ENCODE results near the gene PLBD2.

The PLBD2 gene

GRCh38 chr12:113358381-113359132, at the start of gene PLBD2:
Gene PLBD2, plus strand, starts transcription at chr12:113358587. Its CDS starts 14 bp downstream, at chr12:113358601.
- Histone ChIP-seq H3K36me3 (ENCODE audit: control insufficient read depth in 2 of 2, insufficient read depth in 2 of 2, low read length in 2 of 2) (no peaks in the 10 kb centered on the region), H3K27me3 (ENCODE audit: control insufficient read depth in 1 of 2, insufficient read depth in 2 of 2, low read length in 2 of 2) (no peaks in the 10 kb centered on the region), H3K9me3 (ENCODE audit: control insufficient read depth in 2 of 2, low read length in 2 of 2) (no peaks in the 10 kb centered on the region), H3K27ac (ENCODE audit: low read length) (peak within 1 kb of the TSS; percentile 71), H3K4me1 (ENCODE audit: control insufficient read depth, insufficient read depth, low read length) (peaks cover 21% of the 10 kb centered on the region), H3K4me3 (ENCODE audit: low read length in 2 of 2) (peak within 1 kb of the TSS; percentile 88 to 90), H3K9ac (ENCODE audit: low read length in 2 of 2) (peak within 1 kb of the TSS; percentile 70 to 85)

DNA sequence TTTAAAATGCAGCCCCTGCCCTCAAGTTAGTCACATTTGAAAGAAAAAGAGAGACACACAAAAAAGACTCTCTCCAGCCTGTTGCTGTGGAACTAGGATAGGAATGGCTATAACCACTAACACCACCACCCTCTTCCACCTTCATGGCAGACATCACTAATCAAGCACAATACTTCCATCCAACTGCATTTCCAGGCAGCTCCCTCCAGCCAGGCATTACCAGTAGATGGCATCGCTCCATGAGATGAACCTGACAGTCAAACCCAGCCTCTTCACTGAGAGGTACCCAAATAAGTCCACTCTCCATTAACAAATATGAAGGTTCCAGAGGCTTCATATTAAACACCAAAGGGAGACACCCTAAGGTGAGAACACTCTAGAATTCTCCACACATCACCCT, 47.9 kb upstream of the PLBD2 start:
- peaks cover 6% of the 10 kb centered on the region for H3K4me1 ChIP-seq (ENCODE audit: control insufficient read depth, insufficient read depth, low read length)
- no peak overlapping the region for H3K27ac ChIP-seq (ENCODE audit: low read length)
- no peaks in the 10 kb centered on the region for H3K9me3 ChIP-seq (ENCODE audit: control insufficient read depth in 2 of 2, low read length in 2 of 2)
- H3K36me3 ChIP-seq (ENCODE audit: control insufficient read depth in 2 of 2, insufficient read depth in 2 of 2, low read length in 2 of 2) = peaks cover 0 to 15% of the 10 kb centered on the region in 2 donors
- H3K9ac ChIP-seq (ENCODE audit: low read length in 2 of 2) = no peak overlapping the region
- H3K4me3 ChIP-seq (ENCODE audit: low read length in 2 of 2) = no peak overlapping the region
- no peaks in the 10 kb centered on the region for H3K27me3 ChIP-seq (ENCODE audit: control insufficient read depth in 1 of 2, insufficient read depth in 2 of 2, low read length in 2 of 2)

DNA sequence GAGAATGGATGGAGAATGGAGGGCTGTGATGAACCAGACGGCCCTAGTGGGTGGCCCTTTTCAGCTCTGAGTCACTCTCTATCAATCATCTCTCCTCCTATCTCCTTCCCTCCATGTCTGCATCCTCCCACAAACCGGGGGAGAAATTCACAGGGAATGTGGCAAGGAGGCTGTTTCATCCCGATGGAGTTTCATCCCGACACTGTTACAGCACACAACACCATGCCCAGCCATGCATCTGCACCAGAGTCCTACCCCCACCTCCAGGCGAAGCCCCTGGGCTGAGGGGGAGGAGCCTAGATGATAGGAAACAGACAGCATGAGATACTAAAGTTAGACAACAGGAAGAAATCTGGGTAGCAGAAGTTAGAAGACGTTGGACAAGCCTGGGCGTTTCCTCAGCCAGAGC, 44.3 kb upstream of the PLBD2 start:
- H3K9me3 ChIP-seq (ENCODE audit: control insufficient read depth in 2 of 2, low read length in 2 of 2) = no peaks in the 10 kb centered on the region
- no peaks in the 10 kb centered on the region for H3K27me3 ChIP-seq (ENCODE audit: control insufficient read depth in 1 of 2, insufficient read depth in 2 of 2, low read length in 2 of 2)
- peaks cover 6% of the 10 kb centered on the region for H3K4me1 ChIP-seq (ENCODE audit: control insufficient read depth, insufficient read depth, low read length)
- no peak overlapping the region for H3K27ac ChIP-seq (ENCODE audit: low read length)
- H3K4me3 ChIP-seq (ENCODE audit: low read length in 2 of 2) = no peak overlapping the region
- peaks cover 7 to 21% of the 10 kb centered on the region in 2 donors for H3K36me3 ChIP-seq (ENCODE audit: control insufficient read depth in 2 of 2, insufficient read depth in 2 of 2, low read length in 2 of 2)
- H3K9ac ChIP-seq (ENCODE audit: low read length in 2 of 2) = no peak overlapping the region

DNA sequence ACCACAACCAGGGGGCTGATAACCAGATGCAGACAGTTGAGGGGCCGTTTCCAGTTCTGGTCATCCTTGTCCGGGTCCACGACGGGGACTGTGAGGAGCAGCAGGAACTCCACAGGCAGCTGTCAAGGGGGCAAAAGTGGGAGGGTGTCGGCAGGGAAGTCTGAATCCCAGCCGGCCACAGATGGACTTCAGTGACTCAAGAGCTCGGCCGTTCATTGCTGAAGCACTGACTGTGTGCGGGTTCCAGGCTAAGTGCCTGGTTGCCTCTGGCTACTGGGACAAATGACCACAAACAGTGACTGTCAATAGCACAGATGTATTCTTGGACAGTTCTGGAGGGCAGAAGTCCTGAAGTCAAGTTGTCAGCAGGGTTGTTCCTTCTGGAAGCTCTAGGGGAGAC, 43.0 kb upstream of the PLBD2 start:
- Histone ChIP-seq H3K9me3 (ENCODE audit: control insufficient read depth in 2 of 2, low read length in 2 of 2) (no peaks in the 10 kb centered on the region), H3K36me3 (ENCODE audit: control insufficient read depth in 2 of 2, insufficient read depth in 2 of 2, low read length in 2 of 2) (peaks cover 7 to 18% of the 10 kb centered on the region in 2 donors), H3K4me3 (ENCODE audit: low read length in 2 of 2) (no peak overlapping the region), H3K4me1 (ENCODE audit: control insufficient read depth, insufficient read depth, low read length) (peaks cover 6% of the 10 kb centered on the region), H3K9ac (ENCODE audit: low read length in 2 of 2) (no peak overlapping the region), H3K27me3 (ENCODE audit: control insufficient read depth in 1 of 2, insufficient read depth in 2 of 2, low read length in 2 of 2) (no peaks in the 10 kb centered on the region), H3K27ac (ENCODE audit: low read length) (no peak overlapping the region)

DNA sequence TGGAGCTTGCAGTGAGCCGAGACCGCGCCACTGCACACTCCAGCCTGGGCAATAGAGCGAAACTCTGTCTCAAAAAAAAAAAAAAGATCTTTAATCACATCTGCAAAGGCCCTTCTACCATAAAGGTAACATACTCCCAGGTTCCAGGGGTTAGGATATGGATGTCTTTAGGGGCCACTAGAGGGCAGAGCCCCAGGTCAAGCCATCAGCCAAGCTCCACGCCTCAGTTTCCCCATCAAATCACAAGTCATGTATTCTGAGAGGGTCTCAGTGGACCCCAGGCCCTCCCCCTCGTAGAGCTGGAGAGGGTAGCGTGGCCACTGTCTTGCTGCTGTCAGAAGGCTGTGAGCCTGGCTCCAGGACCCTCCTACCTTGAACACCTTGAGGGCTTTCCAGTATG, 42.2 kb upstream of the PLBD2 start:
- Histone ChIP-seq H3K27ac (ENCODE audit: low read length) (no peak overlapping the region), H3K4me3 (ENCODE audit: low read length in 2 of 2) (no peak overlapping the region), H3K9me3 (ENCODE audit: control insufficient read depth in 2 of 2, low read length in 2 of 2) (no peaks in the 10 kb centered on the region), H3K36me3 (ENCODE audit: control insufficient read depth in 2 of 2, insufficient read depth in 2 of 2, low read length in 2 of 2) (peaks cover 11 to 22% of the 10 kb centered on the region in 2 donors), H3K27me3 (ENCODE audit: control insufficient read depth in 1 of 2, insufficient read depth in 2 of 2, low read length in 2 of 2) (no peaks in the 10 kb centered on the region), H3K9ac (ENCODE audit: low read length in 2 of 2) (no peak overlapping the region), H3K4me1 (ENCODE audit: control insufficient read depth, insufficient read depth, low read length) (peaks cover 6% of the 10 kb centered on the region)

DNA sequence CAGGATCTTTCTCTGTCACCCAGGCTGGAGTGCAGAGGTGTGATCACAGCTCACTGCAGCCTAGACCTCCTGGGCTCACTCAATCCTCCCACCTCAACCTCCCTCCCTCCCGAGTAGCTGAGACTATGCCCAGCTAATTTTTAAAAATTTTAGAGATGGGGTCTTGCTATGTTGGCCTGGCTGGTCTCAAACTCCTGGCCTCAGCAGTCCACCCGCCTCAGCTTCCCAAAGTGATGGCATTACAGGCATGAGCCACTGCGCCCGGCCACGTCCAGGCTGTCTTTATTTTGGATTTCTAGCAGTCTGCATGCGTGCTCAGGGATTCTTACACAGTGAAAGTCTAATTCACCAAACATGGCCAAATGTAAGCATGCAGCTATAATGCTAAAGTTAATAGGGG, 41.3 kb upstream of the PLBD2 start:
- Histone ChIP-seq H3K27me3 (ENCODE audit: control insufficient read depth in 1 of 2, insufficient read depth in 2 of 2, low read length in 2 of 2) (no peaks in the 10 kb centered on the region), H3K4me1 (ENCODE audit: control insufficient read depth, insufficient read depth, low read length) (peaks cover 6% of the 10 kb centered on the region)

DNA sequence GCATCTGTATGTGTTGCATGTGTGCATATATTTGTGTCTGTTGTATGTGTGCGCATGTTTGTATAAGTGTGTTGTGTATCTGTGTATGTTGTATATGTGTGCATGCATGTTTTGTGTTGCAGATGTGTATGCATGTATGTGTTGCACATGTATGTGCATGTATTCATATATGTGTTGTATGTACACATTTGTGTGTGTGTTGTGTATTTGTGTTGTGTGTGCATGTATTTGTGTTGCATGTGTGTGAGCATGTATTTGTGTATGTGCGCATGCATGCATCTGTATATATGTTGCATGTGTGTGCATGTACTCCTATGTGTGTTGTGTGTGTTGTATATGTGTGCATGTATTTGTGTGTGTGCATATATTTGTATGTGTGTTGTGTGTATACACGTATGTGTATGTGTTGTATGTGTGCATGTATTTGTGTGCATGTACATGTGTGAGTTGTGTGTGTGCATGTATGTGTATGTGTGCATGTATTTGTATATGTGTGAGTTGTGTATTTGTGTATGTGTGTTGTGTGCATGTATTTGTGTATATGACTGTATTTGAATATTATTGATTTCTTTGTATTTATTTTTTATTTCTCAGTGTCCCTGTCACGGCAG, 40.2 kb upstream of the PLBD2 start:
- H3K36me3 ChIP-seq (ENCODE audit: control insufficient read depth in 2 of 2, insufficient read depth in 2 of 2, low read length in 2 of 2) = peaks cover 11 to 23% of the 10 kb centered on the region in 2 donors

More for the DNA sequence above, 41.3 kb upstream of the PLBD2 start:
- Histone ChIP-seq H3K36me3 (ENCODE audit: control insufficient read depth in 2 of 2, insufficient read depth in 2 of 2, low read length in 2 of 2) (peaks cover 11 to 23% of the 10 kb centered on the region in 2 donors), H3K4me3 (ENCODE audit: low read length in 2 of 2) (no peak overlapping the region), H3K9me3 (ENCODE audit: control insufficient read depth in 2 of 2, low read length in 2 of 2) (no peaks in the 10 kb centered on the region), H3K27ac (ENCODE audit: low read length) (no peak overlapping the region), H3K9ac (ENCODE audit: low read length in 2 of 2) (no peak overlapping the region)

GRCh38 chr12:113318900-113319628, 39.3 kb upstream of the PLBD2 start:
- Histone ChIP-seq H3K27ac (ENCODE audit: low read length) (no peak overlapping the region), H3K9me3 (ENCODE audit: control insufficient read depth in 2 of 2, low read length in 2 of 2) (no peaks in the 10 kb centered on the region), H3K9ac (ENCODE audit: low read length in 2 of 2) (no peak overlapping the region), H3K4me1 (ENCODE audit: control insufficient read depth, insufficient read depth, low read length) (peaks cover 4% of the 10 kb centered on the region), H3K4me3 (ENCODE audit: low read length in 2 of 2) (no peak overlapping the region), H3K36me3 (ENCODE audit: control insufficient read depth in 2 of 2, insufficient read depth in 2 of 2, low read length in 2 of 2) (peaks cover 11 to 22% of the 10 kb centered on the region in 2 donors), H3K27me3 (ENCODE audit: control insufficient read depth in 1 of 2, insufficient read depth in 2 of 2, low read length in 2 of 2) (no peaks in the 10 kb centered on the region)

More for the DNA sequence above, 40.2 kb upstream of the PLBD2 start:
- H3K9me3 ChIP-seq (ENCODE audit: control insufficient read depth in 2 of 2, low read length in 2 of 2) = no peaks in the 10 kb centered on the region
- no peak overlapping the region for H3K4me3 ChIP-seq (ENCODE audit: low read length in 2 of 2)
- peaks cover 6% of the 10 kb centered on the region for H3K4me1 ChIP-seq (ENCODE audit: control insufficient read depth, insufficient read depth, low read length)
- H3K9ac ChIP-seq (ENCODE audit: low read length in 2 of 2) = no peak overlapping the region
- H3K27ac ChIP-seq (ENCODE audit: low read length) = no peak overlapping the region
- no peaks in the 10 kb centered on the region for H3K27me3 ChIP-seq (ENCODE audit: control insufficient read depth in 1 of 2, insufficient read depth in 2 of 2, low read length in 2 of 2)

DNA sequence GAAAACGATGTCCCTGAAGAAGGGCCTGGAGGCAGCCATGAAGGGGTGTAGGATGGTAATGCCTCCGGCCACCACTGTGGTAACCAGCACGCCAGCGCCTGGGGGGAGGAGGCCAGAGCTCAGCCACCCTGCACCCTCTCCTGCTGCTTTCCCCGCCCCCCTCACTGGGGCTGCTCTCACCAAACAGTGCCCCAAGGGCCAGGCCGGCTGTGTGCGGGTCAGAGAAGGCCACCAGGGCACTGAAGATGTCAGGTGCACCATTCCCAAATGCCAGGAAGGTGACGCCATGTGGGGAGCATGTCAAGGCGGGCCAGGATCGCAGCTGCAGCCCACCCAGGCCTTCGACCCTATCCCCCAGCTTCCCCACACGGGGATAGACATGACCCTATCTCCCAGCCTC, 38.0 kb upstream of the PLBD2 start:
- Histone ChIP-seq H3K36me3 (ENCODE audit: control insufficient read depth in 2 of 2, insufficient read depth in 2 of 2, low read length in 2 of 2) (peaks cover 11 to 18% of the 10 kb centered on the region in 2 donors), H3K4me3 (ENCODE audit: low read length in 2 of 2) (no peak overlapping the region), H3K27ac (ENCODE audit: low read length) (no peak overlapping the region), H3K27me3 (ENCODE audit: control insufficient read depth in 1 of 2, insufficient read depth in 2 of 2, low read length in 2 of 2) (no peaks in the 10 kb centered on the region), H3K4me1 (ENCODE audit: control insufficient read depth, insufficient read depth, low read length) (peaks cover under 1% of the 10 kb centered on the region), H3K9me3 (ENCODE audit: control insufficient read depth in 2 of 2, low read length in 2 of 2) (no peaks in the 10 kb centered on the region), H3K9ac (ENCODE audit: low read length in 2 of 2) (no peak overlapping the region)

- H3K36me3 ChIP-seq (ENCODE audit: control insufficient read depth in 2 of 2, insufficient read depth in 2 of 2, low read length in 2 of 2) = peaks cover 11 to 18% of the 10 kb centered on the region in 2 donors
- peaks cover 4% of the 10 kb centered on the region for H3K4me1 ChIP-seq (ENCODE audit: control insufficient read depth, insufficient read depth, low read length)
- no peak overlapping the region for H3K9ac ChIP-seq (ENCODE audit: low read length in 2 of 2)
- H3K27me3 ChIP-seq (ENCODE audit: control insufficient read depth in 1 of 2, insufficient read depth in 2 of 2, low read length in 2 of 2) = no peaks in the 10 kb centered on the region
- H3K27ac ChIP-seq (ENCODE audit: low read length) = no peak overlapping the region
- no peaks in the 10 kb centered on the region for H3K9me3 ChIP-seq (ENCODE audit: control insufficient read depth in 2 of 2, low read length in 2 of 2)
- no peak overlapping the region for H3K4me3 ChIP-seq (ENCODE audit: low read length in 2 of 2)
Measured at GRCh38 chr12:113322343-113322742, 36.0 kb upstream of the PLBD2 start.
